PC-3 (cell line): ENCODE results near the gene WDR27.

ENCODE experiments used
- EZH2 ChIP-seq: fragments of 300-600 bp; sonication (generic); IDR thresholded peaks from one replicate; pipeline ENCODE4 v1.6.1; 2017; ENCODE audit warnings: antibody characterized with exemption, mild to moderate bottlenecking, low read length; ENCODE audit not compliant: unreplicated experiment
- EZH2phosphoT487 ChIP-seq: fragments of 300-600 bp; sonication (generic); IDR thresholded peaks from 2 replicates; pipeline ENCODE4 v1.6.1; 2018; ENCODE audit warnings: mild to moderate bottlenecking, antibody characterized with exemption, low read length, borderline replicate concordance
- TF ChIP-seq, protein P1 (sequence below): fragments of 300-600 bp; sonication (generic); conservative IDR thresholded peaks from 2 replicates; pipeline ENCODE4 v1.5.1; 2017; ENCODE audit warnings: antibody characterized with exemption, low read depth, mild to moderate bottlenecking, low read length

GRCh38 chr6:169671563-169671962 lies 30.3 kb downstream of the WDR27 start:
- TF ChIP-seq EZH2phosphoT487, result no peak
- no peak for TF ChIP-seq EZH2
- TF ChIP-seq, protein P1, sequence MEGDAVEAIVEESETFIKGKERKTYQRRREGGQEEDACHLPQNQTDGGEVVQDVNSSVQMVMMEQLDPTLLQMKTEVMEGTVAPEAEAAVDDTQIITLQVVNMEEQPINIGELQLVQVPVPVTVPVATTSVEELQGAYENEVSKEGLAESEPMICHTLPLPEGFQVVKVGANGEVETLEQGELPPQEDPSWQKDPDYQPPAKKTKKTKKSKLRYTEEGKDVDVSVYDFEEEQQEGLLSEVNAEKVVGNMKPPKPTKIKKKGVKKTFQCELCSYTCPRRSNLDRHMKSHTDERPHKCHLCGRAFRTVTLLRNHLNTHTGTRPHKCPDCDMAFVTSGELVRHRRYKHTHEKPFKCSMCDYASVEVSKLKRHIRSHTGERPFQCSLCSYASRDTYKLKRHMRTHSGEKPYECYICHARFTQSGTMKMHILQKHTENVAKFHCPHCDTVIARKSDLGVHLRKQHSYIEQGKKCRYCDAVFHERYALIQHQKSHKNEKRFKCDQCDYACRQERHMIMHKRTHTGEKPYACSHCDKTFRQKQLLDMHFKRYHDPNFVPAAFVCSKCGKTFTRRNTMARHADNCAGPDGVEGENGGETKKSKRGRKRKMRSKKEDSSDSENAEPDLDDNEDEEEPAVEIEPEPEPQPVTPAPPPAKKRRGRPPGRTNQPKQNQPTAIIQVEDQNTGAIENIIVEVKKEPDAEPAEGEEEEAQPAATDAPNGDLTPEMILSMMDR, result no peak
